Calu3 (cell line): Measurements from ENCODE around the gene SYNM. TPM values are rescaled to one million over a fixed set of nuclear protein-coding genes. Genes with fewer than 3 reads are reported as not detected.

Experiments
- BruUV-seq: library from RNA; stranded (reverse); fragments of 400-500 nt; replicated peaks from 2 replicates; lab custom pipeline; 2021; lab: Mats Ljungman, UMichigan
- CTCF ChIA-PET: fragments of 300-600 bp; sonication (Branson Sonifier 250); formaldehyde crosslinking; loops from one replicate; lab custom pipeline; 2022; ENCODE audit warnings: antibody characterized with exemption; lab: Charles Lee
- DNase-seq: peaks from one replicate; pipeline ENCODE4 v3.0.0; 2022
- H3K27ac Mint-ChIP-seq: one replicate; pipeline ENCODE4 v1.8.0; 2022; ENCODE audit warnings: mixed read lengths; ENCODE audit not compliant: unreplicated experiment
- H3K27me3 Mint-ChIP-seq: one replicate; pipeline ENCODE4 v1.8.0; 2022; ENCODE audit warnings: mixed read lengths; ENCODE audit not compliant: unreplicated experiment
- H3K36me3 Mint-ChIP-seq: one replicate; pipeline ENCODE4 v1.8.0; 2022; ENCODE audit warnings: mild to moderate bottlenecking, moderate library complexity, mixed read lengths; ENCODE audit not compliant: insufficient read depth, unreplicated experiment
- H3K4me1 Mint-ChIP-seq: one replicate; pipeline ENCODE4 v1.8.0; 2022; ENCODE audit warnings: mild to moderate bottlenecking, low read depth, mixed read lengths; ENCODE audit not compliant: unreplicated experiment
- H3K4me3 Mint-ChIP-seq: one replicate; pipeline ENCODE4 v1.8.0; 2022; ENCODE audit warnings: mild to moderate bottlenecking, low read depth, moderate library complexity, mixed read lengths; ENCODE audit not compliant: unreplicated experiment
- H3K9me3 Mint-ChIP-seq: one replicate; pipeline ENCODE4 v1.8.0; 2022; ENCODE audit warnings: low read depth, mixed read lengths; ENCODE audit not compliant: unreplicated experiment
- intact Hi-C: fragments of 100-400 bp; cut with micrococcal nuclease; formaldehyde crosslinking; loops from one replicate; pipeline ENCODE4 v1.10.0; 2022; ENCODE audit not compliant: unreplicated experiment
- total RNA-seq: library from RNA; stranded (reverse); gene quantifications from 2 replicates; pipeline ENCODE4 v1.2.3, GENCODE V29; 2022
- TF ChIP-seq, protein P1 (sequence below): fragments of 200-600 bp; IDR thresholded peaks from one replicate; pipeline ENCODE4 v1.8.0; 2022; ENCODE audit warnings: antibody characterized with exemption; ENCODE audit not compliant: unreplicated experiment

Gene SYNM
- total RNA-seq, 1 experiment from 2014 or later = 7.8 TPM

GRCh38 chr15:99165020-99165790, 60.3 kb downstream of the SYNM start:
- intact Hi-C loops = no loop called here
- BruUV-seq = no TSS peak
- no peaks in the 10 kb centered on the region for H3K4me1 Mint-ChIP-seq
- no peak overlapping the region for H3K27ac Mint-ChIP-seq
- no peak for DNase-seq
- H3K9me3 Mint-ChIP-seq = no peaks in the 10 kb centered on the region
- TF ChIP-seq, protein P1, sequence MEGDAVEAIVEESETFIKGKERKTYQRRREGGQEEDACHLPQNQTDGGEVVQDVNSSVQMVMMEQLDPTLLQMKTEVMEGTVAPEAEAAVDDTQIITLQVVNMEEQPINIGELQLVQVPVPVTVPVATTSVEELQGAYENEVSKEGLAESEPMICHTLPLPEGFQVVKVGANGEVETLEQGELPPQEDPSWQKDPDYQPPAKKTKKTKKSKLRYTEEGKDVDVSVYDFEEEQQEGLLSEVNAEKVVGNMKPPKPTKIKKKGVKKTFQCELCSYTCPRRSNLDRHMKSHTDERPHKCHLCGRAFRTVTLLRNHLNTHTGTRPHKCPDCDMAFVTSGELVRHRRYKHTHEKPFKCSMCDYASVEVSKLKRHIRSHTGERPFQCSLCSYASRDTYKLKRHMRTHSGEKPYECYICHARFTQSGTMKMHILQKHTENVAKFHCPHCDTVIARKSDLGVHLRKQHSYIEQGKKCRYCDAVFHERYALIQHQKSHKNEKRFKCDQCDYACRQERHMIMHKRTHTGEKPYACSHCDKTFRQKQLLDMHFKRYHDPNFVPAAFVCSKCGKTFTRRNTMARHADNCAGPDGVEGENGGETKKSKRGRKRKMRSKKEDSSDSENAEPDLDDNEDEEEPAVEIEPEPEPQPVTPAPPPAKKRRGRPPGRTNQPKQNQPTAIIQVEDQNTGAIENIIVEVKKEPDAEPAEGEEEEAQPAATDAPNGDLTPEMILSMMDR = no peak
- H3K36me3 Mint-ChIP-seq = no peaks in the 10 kb centered on the region
- H3K4me3 Mint-ChIP-seq = no peak overlapping the region
- CTCF ChIA-PET = no interaction called here
- H3K27me3 Mint-ChIP-seq = no peaks in the 10 kb centered on the region

GRCh38 chr15:99165956-99166689, 61.2 kb downstream of the SYNM start:
- H3K27me3 Mint-ChIP-seq = no peaks in the 10 kb centered on the region
- CTCF ChIA-PET = no interaction called here
- BruUV-seq = no TSS peak
- H3K4me1 Mint-ChIP-seq = no peaks in the 10 kb centered on the region
- H3K27ac Mint-ChIP-seq = no peak overlapping the region
- no peak for DNase-seq
- H3K4me3 Mint-ChIP-seq = no peak overlapping the region
- H3K9me3 Mint-ChIP-seq = no peaks in the 10 kb centered on the region
- TF ChIP-seq, protein P1 = no peak
- intact Hi-C loops = no loop called here
- H3K36me3 Mint-ChIP-seq = no peaks in the 10 kb centered on the region

DNA sequence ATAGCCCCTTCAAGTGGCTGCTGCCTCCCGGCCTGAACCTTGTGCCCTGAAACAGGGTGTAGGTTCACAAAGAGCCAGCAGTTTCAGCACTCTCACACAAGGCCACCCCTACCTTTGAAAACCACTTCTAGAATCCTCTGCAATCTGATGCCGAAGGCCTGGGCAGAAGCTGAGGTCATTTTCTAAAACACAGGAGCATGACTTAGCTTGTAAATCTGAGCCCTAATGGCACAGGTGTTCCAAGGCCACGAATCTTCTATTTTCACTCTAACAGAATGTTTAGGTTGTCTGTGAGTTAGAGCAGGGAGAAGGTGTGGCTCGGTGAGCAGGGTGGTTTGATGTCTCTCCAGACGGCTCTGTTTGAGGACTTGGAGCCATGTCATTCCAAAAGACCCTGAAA, 62.3 kb downstream of the SYNM start:
- no peaks in the 10 kb centered on the region for H3K9me3 Mint-ChIP-seq
- DNase-seq = no peak
- H3K4me3 Mint-ChIP-seq = no peak overlapping the region
- TF ChIP-seq, protein P1 = no peak
- no TSS peak for BruUV-seq
- no peak overlapping the region for H3K27ac Mint-ChIP-seq
- H3K36me3 Mint-ChIP-seq = no peaks in the 10 kb centered on the region
- intact Hi-C loops = no loop called here
- H3K27me3 Mint-ChIP-seq = no peaks in the 10 kb centered on the region
- H3K4me1 Mint-ChIP-seq = no peaks in the 10 kb centered on the region
- CTCF ChIA-PET = no interaction called here

GRCh38 chr15:99167640-99168039, 62.8 kb downstream of the SYNM start:
- intact Hi-C loops = no loop called here
- Mint-ChIP-seq H3K27ac (no peak overlapping the region), H3K4me3 (no peak overlapping the region), H3K4me1 (no peaks in the 10 kb centered on the region), H3K27me3 (no peaks in the 10 kb centered on the region), H3K36me3 (no peaks in the 10 kb centered on the region), H3K9me3 (no peaks in the 10 kb centered on the region)
- CTCF ChIA-PET = no interaction called here
- DNase-seq = no peak
- no TSS peak for BruUV-seq
- TF ChIP-seq, protein P1 = no peak
